ENCODE data around the gene SERGEF.
"Not testable (repeated sequence)": the region's sequence is repeated elsewhere in the genome, so short reads cannot be mapped to it uniquely, and the experiment has no call there.

The SERGEF gene

GRCh38 chr11:18000760-18001159 lies 12.1 kb downstream of the SERGEF start:
- DNase-seq (ENCODE audit: low read depth) = no peak

DNA sequence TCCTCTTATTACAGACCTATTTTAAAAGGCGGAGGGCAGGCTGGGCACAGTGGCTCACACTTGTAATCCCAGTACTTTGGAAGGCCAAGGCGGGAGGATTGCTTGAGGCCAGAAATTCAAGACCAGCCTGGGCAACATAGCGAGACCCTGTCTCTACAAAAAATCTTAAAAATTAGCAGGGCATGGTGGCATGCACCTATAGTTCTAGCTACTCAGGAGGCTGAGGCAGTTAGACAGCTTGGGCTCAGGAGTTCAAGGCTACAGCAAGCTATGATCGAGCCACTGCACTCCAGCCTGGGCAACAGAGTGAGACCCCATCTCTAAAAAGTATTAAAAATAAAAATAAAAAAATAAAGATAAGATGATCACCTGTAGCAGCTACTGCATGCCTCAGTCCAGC lies 12.7 kb downstream of the SERGEF start:
- DNase-seq (ENCODE audit: low read depth); H3K4me3 ChIP-seq (ENCODE audit: low read length): not testable (repeated sequence)

More at GRCh38 chr11:18000760-18001159, 12.1 kb downstream of the SERGEF start:
- TF ChIP-seq CTCF (conservative IDR thresholded peaks at IDR 0.05; ENCODE audit: low read length) = no peak
- H3K4me3 ChIP-seq (ENCODE audit: low read length) = no peak overlapping the region

DNA sequence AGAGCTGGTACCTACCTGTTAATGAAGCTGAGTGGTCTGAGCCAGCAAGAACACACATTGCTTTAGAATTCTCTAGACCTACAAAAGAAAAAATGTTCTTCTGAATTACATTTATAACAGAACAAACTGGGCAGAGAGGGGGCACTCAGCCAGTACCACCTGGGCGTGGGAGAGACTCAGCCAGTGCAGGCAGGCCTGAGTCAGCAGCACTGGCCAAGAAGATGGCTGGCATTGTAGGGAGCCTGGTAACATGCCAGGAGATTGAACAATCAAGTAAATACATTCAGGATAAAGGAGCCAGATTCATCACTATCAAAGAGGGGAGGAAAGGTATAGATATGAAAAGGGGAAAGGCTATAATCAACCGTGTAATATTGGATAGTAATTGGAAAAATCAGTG lies 19.9 kb downstream of the SERGEF start:
- H3K4me3 ChIP-seq (ENCODE audit: low read length) = no peak overlapping the region
- no peak for DNase-seq (ENCODE audit: low read depth)
- no peak for TF ChIP-seq CTCF (conservative IDR thresholded peaks at IDR 0.05; ENCODE audit: low read length)

- TF ChIP-seq CTCF (conservative IDR thresholded peaks at IDR 0.05; ENCODE audit: low read length) = peak; percentile 96
- no peak overlapping the region for H3K4me3 ChIP-seq (ENCODE audit: low read length)
- DNase-seq (ENCODE audit: low read depth) = peak; percentile 60
Observed at GRCh38 chr11:17991783-17992433, 20.9 kb downstream of the SERGEF start.

DNA sequence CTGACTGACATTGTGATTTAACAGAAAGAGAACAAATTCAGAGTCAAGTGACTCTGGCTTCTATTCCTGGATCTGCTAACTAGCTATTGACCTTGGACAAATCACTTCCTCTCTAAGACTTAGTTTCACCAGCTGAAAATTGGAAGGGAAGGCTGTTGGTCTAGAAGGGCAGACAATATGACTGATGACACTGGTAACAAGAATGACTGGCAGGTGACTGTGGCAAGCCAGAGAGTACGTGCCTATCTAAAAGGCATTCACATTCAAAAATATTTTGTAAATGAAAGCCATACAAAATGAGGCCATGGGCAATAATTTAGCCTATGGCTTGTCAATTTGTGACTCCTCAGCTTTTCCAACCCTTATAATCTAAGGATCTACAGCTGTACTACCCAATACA lies 23.5 kb downstream of the SERGEF start:
- H3K4me3 ChIP-seq (ENCODE audit: low read length) = no peak overlapping the region
- no peak for TF ChIP-seq CTCF (conservative IDR thresholded peaks at IDR 0.05; ENCODE audit: low read length)
- DNase-seq (ENCODE audit: low read depth) = no peak

- TF ChIP-seq CTCF (conservative IDR thresholded peaks at IDR 0.05; ENCODE audit: low read length) = no peak
- no peak overlapping the region for H3K4me3 ChIP-seq (ENCODE audit: low read length)
- DNase-seq (ENCODE audit: low read depth) = no peak
Observed at GRCh38 chr11:17988465-17988864, 24.4 kb downstream of the SERGEF start.

GRCh38 chr11:17987826-17988225 lies 25.0 kb downstream of the SERGEF start:
- no peak for DNase-seq (ENCODE audit: low read depth)
- no peak overlapping the region for H3K4me3 ChIP-seq (ENCODE audit: low read length)
- no peak for TF ChIP-seq CTCF (conservative IDR thresholded peaks at IDR 0.05; ENCODE audit: low read length)
